Esophagus muscularis mucosa (tissue), 4 donors: Measurements from ENCODE around the gene MFSD6. TPM values are rescaled to one million over a fixed set of nuclear protein-coding genes. Genes with fewer than 3 reads are reported as not detected.

Experiments
- DNase-seq: peaks from one replicate; pipeline ENCODE4 v3.0.0-alpha.2; 2017; ENCODE audit errors: extremely low spot score
- H3K27ac ChIP-seq, 4 donors: fragments of 200-600 bp; sonication (generic); replicated peaks in 1 of 4; 1 replicate in 3 of 4; 2 replicates in 1 of 4; pipeline ENCODE4 v1.5.1; 2016 to 2019; ENCODE audit warnings: mild to moderate bottlenecking in 1 of 4
- H3K27me3 ChIP-seq, 4 donors: fragments of 200-600 bp; sonication (generic); one replicate each; pipeline versions ENCODE4 v1.5.1 to v1.6.0; 2016 to 2019
- H3K36me3 ChIP-seq, 4 donors: fragments of 200-600 bp; sonication (generic); one replicate each; pipeline ENCODE4 v1.5.1; 2016 to 2019
- H3K4me1 ChIP-seq, 4 donors: fragments of 200-600 bp; sonication (generic); one replicate each; pipeline ENCODE4 v1.5.1; 2016 to 2019
- H3K4me3 ChIP-seq, 4 donors: fragments of 200-600 bp; sonication (generic); 1 replicate in 2 of 4; 2 replicates in 2 of 4; pipeline ENCODE4 v1.5.1; 2016 to 2019; ENCODE audit warnings: mild to moderate bottlenecking in 4 of 4, moderate library complexity in 1 of 4
- H3K9me3 ChIP-seq, 4 donors: fragments of 200-600 bp; sonication (generic); 1 replicate in 3 of 4; 2 replicates in 1 of 4; pipeline ENCODE4 v1.5.1; 2016 to 2019
- EP300 ChIP-seq: sonication (generic); formaldehyde crosslinking; IDR thresholded peaks from one replicate; pipeline ENCODE4 v1.6.1; 2017; ENCODE audit warnings: antibody characterized with exemption
- POLR2A ChIP-seq: fragments of 450-650 bp; IDR thresholded peaks from one replicate; pipeline ENCODE4 v1.6.1; 2017; ENCODE audit warnings: antibody characterized with exemption, moderate library complexity, mild to moderate bottlenecking, low read depth
- POLR2AphosphoS5 ChIP-seq, 2 donors: sonication (generic); formaldehyde crosslinking; IDR thresholded peaks; one replicate each; pipeline ENCODE4 v1.6.1; 2017; ENCODE audit warnings: antibody characterized with exemption in 2 of 2
- WGBS: methylation state at CpG from one replicate; pipeline ENCODE4 v1.1.5; 2018; 5-methylcytosine and 5-hydroxymethylcytosine counted together
- intact Hi-C: fragments of 100-400 bp; cut with DNase I; formaldehyde crosslinking; loops from one replicate; pipeline ENCODE4 v1.15.1; 2023
- total RNA-seq, 4 donors: library from RNA; depleted of rRNA; stranded (reverse); fragments of >200 nt; gene quantifications; one replicate each; pipeline versions ENCODE4 v1.1.0 to v1.2.1, GENCODE V29; 2016
- TF ChIP-seq, protein P1 (sequence below), 3 experiments: fragments of 200-600 bp in 2 of 3; fragments of 450-650 bp in 1 of 3; sonication (generic) in 2 of 3; IDR thresholded peaks; one replicate each; pipeline ENCODE4 v1.5.1; 2017 to 2019; ENCODE audit warnings: antibody characterized with exemption in 3 of 3, mild to moderate bottlenecking in 2 of 3, moderate library complexity in 1 of 3

Gene MFSD6
- total RNA-seq, 4 donors from 2014 or later, result 145 to 180 (median 163) TPM

DNA sequence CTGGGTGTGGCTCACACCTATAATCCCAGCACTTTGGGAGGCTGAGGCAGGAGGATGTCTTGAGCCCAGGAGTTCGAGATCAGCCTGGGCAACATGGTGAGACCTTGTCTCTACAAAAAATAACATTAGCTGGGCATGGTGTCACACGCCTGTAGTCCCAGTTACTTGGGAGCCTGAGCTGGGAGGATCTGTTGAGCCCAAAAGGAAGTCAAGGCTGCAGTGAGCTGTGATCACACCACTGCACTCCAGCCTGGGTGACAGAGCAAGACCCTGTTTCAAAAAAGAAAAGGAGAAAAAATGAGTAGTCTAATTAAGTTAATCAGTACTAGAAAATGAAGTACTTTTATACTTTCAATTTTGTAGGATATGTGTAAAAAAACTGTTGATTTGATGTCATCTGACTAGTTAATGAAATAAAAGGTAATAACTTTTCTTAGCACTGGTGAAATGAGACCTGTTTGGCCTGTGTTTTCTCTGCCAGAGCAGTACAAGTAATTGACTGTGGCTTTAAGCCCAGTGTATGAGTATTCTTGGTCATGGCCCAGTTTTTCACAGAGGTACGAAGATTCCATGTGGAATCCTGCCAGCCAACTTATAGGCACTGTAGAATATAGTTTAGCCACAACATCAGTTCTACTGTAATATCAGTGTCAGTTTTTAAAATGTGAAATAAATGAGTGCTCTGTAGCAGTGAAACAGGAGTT is 35.8 kb downstream of the MFSD6 start:
- H3K27me3 ChIP-seq, result no peaks in the 10 kb centered on the region
- DNase-seq, result no peak
- TF ChIP-seq EP300 (no peak), POLR2AphosphoS5 (IDR thresholded peaks at IDR 0.05) (no peak), POLR2A (no peak)
- TF ChIP-seq, protein P1, sequence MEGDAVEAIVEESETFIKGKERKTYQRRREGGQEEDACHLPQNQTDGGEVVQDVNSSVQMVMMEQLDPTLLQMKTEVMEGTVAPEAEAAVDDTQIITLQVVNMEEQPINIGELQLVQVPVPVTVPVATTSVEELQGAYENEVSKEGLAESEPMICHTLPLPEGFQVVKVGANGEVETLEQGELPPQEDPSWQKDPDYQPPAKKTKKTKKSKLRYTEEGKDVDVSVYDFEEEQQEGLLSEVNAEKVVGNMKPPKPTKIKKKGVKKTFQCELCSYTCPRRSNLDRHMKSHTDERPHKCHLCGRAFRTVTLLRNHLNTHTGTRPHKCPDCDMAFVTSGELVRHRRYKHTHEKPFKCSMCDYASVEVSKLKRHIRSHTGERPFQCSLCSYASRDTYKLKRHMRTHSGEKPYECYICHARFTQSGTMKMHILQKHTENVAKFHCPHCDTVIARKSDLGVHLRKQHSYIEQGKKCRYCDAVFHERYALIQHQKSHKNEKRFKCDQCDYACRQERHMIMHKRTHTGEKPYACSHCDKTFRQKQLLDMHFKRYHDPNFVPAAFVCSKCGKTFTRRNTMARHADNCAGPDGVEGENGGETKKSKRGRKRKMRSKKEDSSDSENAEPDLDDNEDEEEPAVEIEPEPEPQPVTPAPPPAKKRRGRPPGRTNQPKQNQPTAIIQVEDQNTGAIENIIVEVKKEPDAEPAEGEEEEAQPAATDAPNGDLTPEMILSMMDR (IDR thresholded peaks at IDR 0.05), result no peak
- H3K36me3 ChIP-seq, result no peaks in the 10 kb centered on the region
- H3K27ac ChIP-seq, result peak overlapping the region in 2 of 4 donors; percentile 31 to 32
- WGBS, result 64% methylated on average over 3 of the region's 3 CpGs
- no peaks in the 10 kb centered on the region for H3K9me3 ChIP-seq
- intact Hi-C loops, result no loop called here
- H3K4me1 ChIP-seq, result peaks cover 41 to 85% (median 79%) of the 10 kb centered on the region in 4 donors
- H3K4me3 ChIP-seq, result no peak overlapping the region

- Histone ChIP-seq H3K9me3 (no peaks in the 10 kb centered on the region), H3K27me3 (no peaks in the 10 kb centered on the region), H3K36me3 (no peaks in the 10 kb centered on the region), H3K4me1 (peaks cover 41 to 75% (median 70%) of the 10 kb centered on the region in 4 donors), H3K4me3 (no peak overlapping the region), H3K27ac (peak overlapping the region in 1 of 4 donors; percentile 32)
- no peak for DNase-seq
- WGBS, result 88% methylated on average over 1 of the region's 1 CpG
- intact Hi-C loops, result no loop called here
- no peak for TF ChIP-seq POLR2AphosphoS5 (IDR thresholded peaks at IDR 0.05)
- no peak for TF ChIP-seq EP300
- TF ChIP-seq POLR2A, result no peak
- TF ChIP-seq, protein P1 (IDR thresholded peaks at IDR 0.05), result no peak
These were observed 36.8 kb downstream of the MFSD6 start for GRCh38 chr2:190444976-190445375.

- Histone ChIP-seq H3K27me3 (no peaks in the 10 kb centered on the region), H3K4me3 (no peak overlapping the region), H3K4me1 (peaks cover 41 to 69% (median 63%) of the 10 kb centered on the region in 4 donors), H3K9me3 (no peaks in the 10 kb centered on the region), H3K36me3 (no peaks in the 10 kb centered on the region), H3K27ac (peak overlapping the region in 3 of 4 donors; percentile 32 to 56 (median 44))
- TF ChIP-seq, protein P1 (IDR thresholded peaks at IDR 0.05), result no peak
- TF ChIP-seq POLR2A, result no peak
- TF ChIP-seq EP300, result no peak
- TF ChIP-seq POLR2AphosphoS5 (IDR thresholded peaks at IDR 0.05), result no peak
- 61% methylated on average over 2 of the region's 2 CpGs for WGBS
- DNase-seq, result no peak
- intact Hi-C loops, result no loop called here
These were observed 38.0 kb downstream of the MFSD6 start for GRCh38 chr2:190446193-190446592.

DNA sequence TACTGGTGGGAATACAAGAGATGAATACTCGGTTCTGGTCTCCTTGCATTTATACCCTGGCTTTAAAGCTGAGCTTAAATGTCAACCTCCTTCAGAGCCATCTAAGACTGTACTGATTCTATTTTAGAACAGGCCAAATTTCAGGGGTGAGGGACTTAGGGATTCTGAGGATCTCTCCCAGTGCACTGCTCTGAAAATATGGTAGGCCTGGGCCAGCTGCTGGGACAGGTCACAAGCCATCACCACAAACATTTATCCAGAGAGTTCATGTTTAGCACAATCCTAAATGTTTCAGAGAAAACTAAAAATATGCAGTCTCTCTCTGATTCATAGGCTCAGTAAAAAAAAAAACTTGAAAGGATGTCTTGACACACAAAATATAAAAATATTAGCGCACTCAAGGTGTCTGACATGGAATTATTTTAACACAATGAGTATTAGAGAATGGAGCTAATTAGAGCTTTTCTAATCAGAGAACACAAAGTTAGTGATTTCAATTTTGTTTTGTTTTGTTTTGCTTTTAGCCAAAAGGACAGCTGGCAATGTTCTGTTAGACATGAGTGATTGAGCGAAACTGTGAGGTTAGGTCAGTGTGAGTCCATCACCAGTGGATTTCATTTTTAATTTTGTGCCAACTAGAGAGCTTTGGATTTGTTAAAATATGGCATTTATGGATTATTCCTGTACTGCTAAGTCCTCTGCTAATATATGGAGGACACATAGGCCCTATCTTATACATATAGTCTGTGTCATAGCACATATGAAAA is 38.8 kb downstream of the MFSD6 start:
- H3K27me3 ChIP-seq, result no peaks in the 10 kb centered on the region
- peaks cover 41 to 69% (median 61%) of the 10 kb centered on the region in 4 donors for H3K4me1 ChIP-seq
- intact Hi-C loops, result no loop called here
- H3K4me3 ChIP-seq, result no peak overlapping the region
- no peaks in the 10 kb centered on the region for H3K9me3 ChIP-seq
- no peak for DNase-seq
- TF ChIP-seq POLR2AphosphoS5 (IDR thresholded peaks at IDR 0.05), result no peak
- TF ChIP-seq, protein P1 (IDR thresholded peaks at IDR 0.05), result no peak
- no peak for TF ChIP-seq EP300
- no peak for TF ChIP-seq POLR2A
- H3K27ac ChIP-seq, result peak overlapping the region in 3 of 4 donors; percentile 18 to 56 (median 32)
- no peaks in the 10 kb centered on the region for H3K36me3 ChIP-seq
- 86% methylated on average over 3 of the region's 3 CpGs for WGBS
